GM13977 (cell line): ENCODE measurements around the gene WDR36.

Experiments used
- DNase-seq: peaks from one replicate; pipeline ENCODE4 v3.0.0; 2012; ENCODE audit warnings: low spot score
- in situ Hi-C: fragments of 300-500 bp; cut with MboI; formaldehyde crosslinking; loops from one replicate; pipeline ENCODE4 v1.12.0; 2022; ENCODE audit warnings: low sequenced_read_pairs, low pct_unique_long_range_greater_than_20kb, mixed read lengths, inconsistent platforms; ENCODE audit not compliant: unreplicated experiment
- TF ChIP-seq, protein P1 (sequence below): IDR thresholded peaks from 2 replicates; pipeline ENCODE4 v1.5.1; 2012; ENCODE audit warnings: mild to moderate bottlenecking, control low read depth; ENCODE audit not compliant: insufficient read depth; ENCODE audit errors: extremely low read depth, missing control alignments

WDR36 gene

DNA sequence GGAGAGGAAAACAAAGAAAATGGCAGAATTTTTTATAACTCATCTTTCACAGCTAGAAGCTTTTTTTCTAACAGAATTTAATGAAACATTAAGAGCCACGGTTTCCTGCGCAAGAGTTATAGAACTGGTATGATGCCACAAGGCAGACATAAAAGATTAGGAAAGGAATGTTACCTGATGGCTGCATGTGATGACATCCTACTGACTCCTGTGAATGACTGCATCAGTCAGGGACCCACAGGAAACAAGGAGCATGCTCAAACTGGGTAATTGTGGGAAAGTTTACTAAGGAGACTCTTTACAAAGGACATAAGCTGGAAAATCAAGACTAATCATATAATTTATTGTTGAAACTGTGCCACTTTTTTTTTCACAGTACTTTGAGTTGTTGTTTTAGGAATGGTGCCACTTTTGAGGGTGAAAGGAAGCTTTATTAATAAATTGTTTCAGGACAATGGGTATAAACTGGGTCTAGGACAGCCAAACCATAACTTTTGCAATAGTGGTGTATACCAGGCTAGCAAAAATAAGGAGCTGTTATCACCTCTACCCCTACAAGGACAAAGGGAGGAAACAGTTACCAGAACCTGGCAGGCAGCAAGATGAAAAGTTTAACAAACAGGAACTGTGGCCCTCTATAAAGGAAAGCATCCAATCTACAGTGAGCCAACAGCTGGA lies 25.7 kb upstream of the WDR36 start:
- TF ChIP-seq, protein P1, sequence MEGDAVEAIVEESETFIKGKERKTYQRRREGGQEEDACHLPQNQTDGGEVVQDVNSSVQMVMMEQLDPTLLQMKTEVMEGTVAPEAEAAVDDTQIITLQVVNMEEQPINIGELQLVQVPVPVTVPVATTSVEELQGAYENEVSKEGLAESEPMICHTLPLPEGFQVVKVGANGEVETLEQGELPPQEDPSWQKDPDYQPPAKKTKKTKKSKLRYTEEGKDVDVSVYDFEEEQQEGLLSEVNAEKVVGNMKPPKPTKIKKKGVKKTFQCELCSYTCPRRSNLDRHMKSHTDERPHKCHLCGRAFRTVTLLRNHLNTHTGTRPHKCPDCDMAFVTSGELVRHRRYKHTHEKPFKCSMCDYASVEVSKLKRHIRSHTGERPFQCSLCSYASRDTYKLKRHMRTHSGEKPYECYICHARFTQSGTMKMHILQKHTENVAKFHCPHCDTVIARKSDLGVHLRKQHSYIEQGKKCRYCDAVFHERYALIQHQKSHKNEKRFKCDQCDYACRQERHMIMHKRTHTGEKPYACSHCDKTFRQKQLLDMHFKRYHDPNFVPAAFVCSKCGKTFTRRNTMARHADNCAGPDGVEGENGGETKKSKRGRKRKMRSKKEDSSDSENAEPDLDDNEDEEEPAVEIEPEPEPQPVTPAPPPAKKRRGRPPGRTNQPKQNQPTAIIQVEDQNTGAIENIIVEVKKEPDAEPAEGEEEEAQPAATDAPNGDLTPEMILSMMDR: no peak
- in situ Hi-C loops: no loop called here
- DNase-seq: no peak

- DNase-seq: no peak
- in situ Hi-C loops: no loop called here
- TF ChIP-seq, protein P1: no peak
Measured at GRCh38 chr5:111068213-111068612, 23.9 kb upstream of the WDR36 start.

- no peak for DNase-seq
- TF ChIP-seq, protein P1: no peak
- in situ Hi-C loops: no loop called here
Measured at GRCh38 chr5:111069839-111070238, 22.3 kb upstream of the WDR36 start.

- DNase-seq: no peak
- TF ChIP-seq, protein P1: no peak
- in situ Hi-C loops: no loop called here
Measured at GRCh38 chr5:111070272-111071134, 21.6 kb upstream of the WDR36 start.

DNA sequence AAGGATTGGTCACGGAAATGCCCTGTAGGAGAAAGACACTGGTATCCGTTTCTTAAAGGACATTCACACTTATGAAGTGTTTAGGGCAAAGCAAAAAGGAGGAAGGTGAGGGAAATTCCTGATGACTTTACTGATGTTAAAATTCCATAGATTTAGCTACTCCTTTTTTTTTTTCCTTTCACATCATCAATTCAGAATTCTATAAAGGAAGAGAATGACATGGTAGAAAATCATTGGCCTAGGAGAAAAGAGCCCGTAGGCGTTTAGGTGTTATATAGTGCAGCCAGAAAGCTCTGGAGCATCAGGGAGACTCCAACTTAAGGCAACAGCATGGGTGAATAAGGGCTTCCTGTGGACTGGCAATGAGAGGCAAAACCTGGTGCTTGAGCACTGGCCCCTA lies 20.7 kb upstream of the WDR36 start, which contains the start of gene TSLP:
TSS of gene TSLP (plus strand) at position 301 of the 400 bp plus-strand sequence. CDS start 178 bp downstream, outside the sequence.
- no peak for DNase-seq
- TF ChIP-seq, protein P1: no peak
- in situ Hi-C loops: no loop called here

GRCh38 chr5:111072949-111073682 lies 19.0 kb upstream of the WDR36 start:
- in situ Hi-C loops: no loop called here
- no peak for DNase-seq
- TF ChIP-seq, protein P1: no peak
